Ovary (tissue), 9 donors: ENCODE data around the gene USP14. TPM values are rescaled to one million over a fixed set of nuclear protein-coding genes. Genes with fewer than 3 reads are reported as not detected.
"Not testable (repeated sequence)": the region's sequence is repeated elsewhere in the genome, so short reads cannot be mapped to it uniquely, and the experiment has no call there.

ENCODE experiments used
- DNase-seq, 5 donors: peaks; one replicate each; pipeline ENCODE4 v3.0.0-alpha.2; 2019 to 2020
- H3K27ac ChIP-seq, 2 donors: fragments of 200-600 bp; one replicate each; pipeline versions ENCODE4 v1.5.1 to v1.8.0; 2019 to 2022
- H3K27me3 ChIP-seq: fragments of 200-600 bp; one replicate; pipeline ENCODE4 v1.8.0; 2022
- H3K36me3 ChIP-seq: fragments of 200-600 bp; sonication (generic); one replicate; pipeline ENCODE4 v1.5.1; 2019
- H3K4me1 ChIP-seq: one replicate; pipeline ENCODE4 v1.8.1; 2013; ENCODE audit warnings: mild to moderate bottlenecking, moderate library complexity; ENCODE audit not compliant: insufficient read depth
- H3K4me3 ChIP-seq: fragments of 200-600 bp; sonication (generic); one replicate; pipeline ENCODE4 v1.5.1; 2017
- H3K9me3 ChIP-seq, 2 donors: fragments of 200-600 bp in 1 of 2; sonication (generic) in 1 of 2; one replicate each; pipeline versions ENCODE4 v1.5.1 to v1.8.1; 2013 to 2019; ENCODE audit warnings: mild to moderate bottlenecking in 1 of 2, moderate library complexity in 1 of 2
- CTCF ChIP-seq, 3 donors: fragments of 450-650 bp in 2 of 3; fragments of 200-600 bp in 1 of 3; IDR thresholded peaks; one replicate each; pipeline versions ENCODE4 v1.5.1 to v1.8.0; 2016 to 2022; ENCODE audit warnings: antibody characterized with exemption in 3 of 3, mild to moderate bottlenecking in 1 of 3
- EP300 ChIP-seq: sonication (generic); formaldehyde crosslinking; IDR thresholded peaks from one replicate; pipeline ENCODE4 v1.6.1; 2017; ENCODE audit warnings: antibody characterized with exemption
- POLR2A ChIP-seq: fragments of 450-650 bp; IDR thresholded peaks from one replicate; pipeline ENCODE4 v1.6.1; 2017; ENCODE audit warnings: antibody characterized with exemption, mild to moderate bottlenecking, moderate library complexity
- WGBS, 3 donors: extraction: QIAGEN DNeasy Blood & Tissue Kit in 1 of 3; methylation state at CpG; one replicate each; pipeline versions ENCODE4 v1.1.5 to v1.1.7; 2013 to 2017; 5-methylcytosine and 5-hydroxymethylcytosine counted together
- intact Hi-C, 4 donors: fragments of 100-400 bp; cut with DNase I; formaldehyde crosslinking; loops; one replicate each; pipeline versions ENCODE4 v1.11.0 to v1.15.1; 2022 to 2023
- polyA plus RNA-seq, 2 donors: library from polyadenylated mRNA; stranded (reverse); fragments of 200-250 nt in 1 of 2; fragments of 350-450 nt in 1 of 2; fragmentation: Illumina TruSeq in 1 of 2; extraction: RNeasy Lipid Tissue Mini Kit (QIAGEN cat#74804) in 1 of 2; gene quantifications; one replicate each; pipeline ENCODE4 v1.2.3, GENCODE V29; 2013 to 2014
- total RNA-seq, 7 donors: library from RNA; depleted of rRNA in 2 of 7; stranded (reverse); fragments of >200 nt in 2 of 7; fragmentation: NEBNext Ultra II Directional in 3 of 7; extraction: Animal tissue kit (Norgen Biotek cat#: 25700) in 3 of 7; gene quantifications; one replicate each; pipeline versions ENCODE4 v1.1.0 to v1.2.4, GENCODE V29; 2016 to 2023
- donor health status: DM: no; HTN: no; CAD: no; lungs with moderate emphysema.
- donor health status: DM: no; HTN: no; CAD: no.
- donor health status: Bipolar disorder and iron deficiency.
- donor health status: DM: yes; HTN: yes; CAD: no.
- donor health status: DM: no; HTN: no; CAD: no.
- donor health status: DM: yes; HTN: yes; CAD: no.

Gene USP14
- total and polyA plus RNA-seq, 9 donors, result 14.4 to 52.1 (median 40.1) TPM

- WGBS, 3 donors, result 33 to 46% (median 33%) methylated on average over 1 of the region's 1 CpG
- Histone ChIP-seq H3K4me3 (no peak overlapping the region), H3K27me3 (no peaks in the 10 kb centered on the region), H3K4me1 (no peaks in the 10 kb centered on the region), H3K36me3 (no peaks in the 10 kb centered on the region), H3K9me3 (no peaks in the 10 kb centered on the region), H3K27ac (no peak overlapping the region)
- intact Hi-C loops, result no loop called here
- DNase-seq, result no peak
- TF ChIP-seq EP300, result no peak
- no peak for TF ChIP-seq CTCF (IDR thresholded peaks at IDR 0.05)
- TF ChIP-seq POLR2A, result no peak
Observed at GRCh38 chr18:135045-135444, 23.3 kb upstream of the USP14 start.

- intact Hi-C loops, result no loop called here
- WGBS, 3 donors, result 68 to 79% (median 75%) methylated on average over 7 of the region's 7 CpGs
- Histone ChIP-seq H3K27ac (no peak overlapping the region), H3K4me3 (no peak overlapping the region), H3K9me3 (no peaks in the 10 kb centered on the region), H3K36me3 (no peaks in the 10 kb centered on the region), H3K4me1 (no peaks in the 10 kb centered on the region), H3K27me3 (no peaks in the 10 kb centered on the region)
- TF ChIP-seq EP300 (no peak), POLR2A (no peak), CTCF (IDR thresholded peaks at IDR 0.05) (no peak)
- DNase-seq, result no peak
Observed at GRCh38 chr18:136433-136832, 21.9 kb upstream of the USP14 start.

GRCh38 chr18:137327-137726, 21.0 kb upstream of the USP14 start:
- H3K9me3 ChIP-seq, result no peaks in the 10 kb centered on the region
- no peak for DNase-seq
- no peak overlapping the region for H3K4me3 ChIP-seq
- H3K27ac ChIP-seq, result no peak overlapping the region
- TF ChIP-seq CTCF (IDR thresholded peaks at IDR 0.05), result no peak
- no peak for TF ChIP-seq POLR2A
- no peak for TF ChIP-seq EP300
- no peaks in the 10 kb centered on the region for H3K4me1 ChIP-seq
- H3K36me3 ChIP-seq, result no peaks in the 10 kb centered on the region
- 64 to 71% (median 66%) methylated on average over 5 of the region's 5 CpGs for WGBS, 3 donors
- H3K27me3 ChIP-seq, result no peaks in the 10 kb centered on the region
- intact Hi-C loops, result no loop called here

- Histone ChIP-seq H3K4me1 (no peaks in the 10 kb centered on the region), H3K27me3 (no peaks in the 10 kb centered on the region), H3K36me3 (no peaks in the 10 kb centered on the region), H3K9me3 (no peaks in the 10 kb centered on the region), H3K27ac (no peak overlapping the region), H3K4me3 (no peak overlapping the region)
- no peak for DNase-seq
- no peak for TF ChIP-seq POLR2A
- intact Hi-C loops, result no loop called here
- 76 to 80% (median 77%) methylated on average over 7 of the region's 7 CpGs for WGBS, 3 donors
Observed at GRCh38 chr18:140670-141266, 17.6 kb upstream of the USP14 start.

GRCh38 chr18:142624-143296, 15.6 kb upstream of the USP14 start:
- H3K9me3 ChIP-seq, H3K4me3 ChIP-seq, H3K4me1 ChIP-seq, intact Hi-C loops, H3K36me3 ChIP-seq, H3K27me3 ChIP-seq, H3K27ac ChIP-seq, DNase-seq: not testable (repeated sequence)
- WGBS, 3 donors, result 80 to 84% (median 81%) methylated on average over 7 of the region's 7 CpGs
